HG02938 (cell line): Measurements from ENCODE around the gene CLK3.

Source experiments
- ATAC-seq: cut with Tn5 transposase; IDR thresholded peaks from one replicate; pipeline ENCODE4 v1.9.1; 2021; ENCODE audit warnings: mild to moderate bottlenecking, moderate library complexity; ENCODE audit not compliant: unreplicated experiment

The CLK3 gene

GRCh38 chr15:74676801-74677200, 61.2 kb downstream of the CLK3 start:
- no peak for ATAC-seq
